ENCODE data around the gene FBXO41.

DNA sequence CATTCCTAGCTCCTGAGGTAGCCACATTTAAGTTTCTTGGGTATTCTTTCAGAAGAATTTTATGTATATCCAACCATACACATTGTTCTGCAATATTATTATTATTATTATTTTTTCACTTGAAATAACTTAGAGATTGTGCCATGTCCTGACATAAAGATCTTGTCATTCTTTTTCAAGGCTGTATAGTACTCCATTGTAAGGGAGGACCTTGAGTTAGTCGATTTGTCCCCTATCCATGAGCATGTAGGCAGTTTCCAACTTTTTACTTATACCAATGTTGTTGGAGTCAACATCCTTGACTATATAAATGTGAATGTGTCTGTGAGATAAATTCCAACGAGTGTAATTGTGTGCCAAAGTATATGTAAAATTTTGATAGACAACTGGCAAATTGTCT, 10.0 kb upstream of the FBXO41 start:
- TF ChIP-seq ZNF274 (IDR thresholded peaks at IDR 0.05; ENCODE audit: low read depth, low read length) (no peak), YY1 (IDR thresholded peaks at IDR 0.05; ENCODE audit: insufficient read depth, insufficient read length) (no peak)

Data from NT2/D1 (cell line).